Measurements from ENCODE around the gene SAT2. TPM values are rescaled to one million over a fixed set of nuclear protein-coding genes. Genes with fewer than 3 reads are reported as not detected.

Gene SAT2
- total RNA-seq, 1 experiment from 2014 or later = 54.9 TPM

DNA sequence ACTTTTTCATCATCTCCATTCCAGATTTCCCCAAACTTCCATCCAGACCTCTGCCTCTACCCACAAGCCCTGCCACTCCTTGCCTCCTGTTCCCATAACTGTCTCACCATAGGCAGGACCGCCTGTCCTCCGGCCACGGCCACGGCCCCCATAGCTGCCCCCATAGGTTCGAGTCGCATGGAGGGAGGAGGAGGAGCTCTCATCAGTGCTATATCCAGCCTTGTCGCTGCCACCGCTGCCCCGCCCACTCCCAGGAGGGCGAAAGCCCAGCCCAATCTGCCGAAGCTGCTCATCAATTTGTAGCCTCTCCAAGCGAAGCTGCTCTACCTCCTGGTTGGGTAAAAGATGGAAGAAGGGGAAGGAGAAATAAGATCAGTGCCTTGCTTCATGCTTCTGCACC, 34.3 kb downstream of the SAT2 start:
- no peaks in the 10 kb centered on the region for H3K79me2 ChIP-seq (ENCODE audit: insufficient read depth, low read length)
- H3K4me2 ChIP-seq (ENCODE audit: low read length) = no peak overlapping the region
- H3K36me3 ChIP-seq (ENCODE audit: control insufficient read depth in 1 of 2, insufficient read depth in 2 of 2, low read length in 2 of 2) = peaks cover 50 to 55% of the 10 kb centered on the region in 2 experiments; a peak in 3 of 4 replicates
- H3K4me1 ChIP-seq (ENCODE audit: control insufficient read depth in 1 of 2, insufficient read depth in 2 of 2, low read length in 2 of 2) = peaks cover 0 to 14% of the 10 kb centered on the region in 2 experiments; a peak in 2 of 4 replicates
- no peaks in the 10 kb centered on the region for H3K9me2 ChIP-seq (ENCODE audit: insufficient read depth)
- H3K27ac ChIP-seq (ENCODE audit: low read depth, low read length) = no peak overlapping the region
- intact Hi-C loops (cut with micrococcal nuclease) = no loop called here
- H3K9ac ChIP-seq (ENCODE audit: low read length) = no peak overlapping the region
- CTCF ChIA-PET = no interaction called here
- no peaks in the 10 kb centered on the region for H3K9me3 ChIP-seq (ENCODE audit: control insufficient read depth in 1 of 2, insufficient read depth in 1 of 2, low read depth in 1 of 2, low read length in 2 of 2)
- BruUV-seq (replicated peaks) = no TSS peak
- no peaks in the 10 kb centered on the region for H3K27me3 ChIP-seq (ENCODE audit: insufficient read depth, low read length)
- RAD21 ChIA-PET (ENCODE audit: low non-redundant PET in 1 of 2, low total read pairs in 2 of 2, uncharacterized antibody in 2 of 2, unreplicated experiment in 2 of 2) = no interaction called here
- no peaks in the 10 kb centered on the region for H4K20me1 ChIP-seq (ENCODE audit: insufficient read depth)
- DNase-seq (ENCODE audit: low read depth, low spot score) (no peak), ATAC-seq (no peak)
- POLR2A ChIA-PET = no interaction called here
- TF ChIP-seq SRF (IDR thresholded peaks at IDR 0.05; ENCODE audit: low read depth) = no peak
- no peak for TF ChIP-seq ZNF274 (IDR thresholded peaks at IDR 0.05; ENCODE audit: low read depth, low read length)
- no peak for TF ChIP-seq JUND (IDR thresholded peaks at IDR 0.05)
- TF ChIP-seq POLR2A (IDR thresholded peaks at IDR 0.05; ENCODE audit: borderline replicate concordance, extremely low read depth, insufficient read depth, insufficient read length) = no peak
- TF ChIP-seq, protein P1, sequence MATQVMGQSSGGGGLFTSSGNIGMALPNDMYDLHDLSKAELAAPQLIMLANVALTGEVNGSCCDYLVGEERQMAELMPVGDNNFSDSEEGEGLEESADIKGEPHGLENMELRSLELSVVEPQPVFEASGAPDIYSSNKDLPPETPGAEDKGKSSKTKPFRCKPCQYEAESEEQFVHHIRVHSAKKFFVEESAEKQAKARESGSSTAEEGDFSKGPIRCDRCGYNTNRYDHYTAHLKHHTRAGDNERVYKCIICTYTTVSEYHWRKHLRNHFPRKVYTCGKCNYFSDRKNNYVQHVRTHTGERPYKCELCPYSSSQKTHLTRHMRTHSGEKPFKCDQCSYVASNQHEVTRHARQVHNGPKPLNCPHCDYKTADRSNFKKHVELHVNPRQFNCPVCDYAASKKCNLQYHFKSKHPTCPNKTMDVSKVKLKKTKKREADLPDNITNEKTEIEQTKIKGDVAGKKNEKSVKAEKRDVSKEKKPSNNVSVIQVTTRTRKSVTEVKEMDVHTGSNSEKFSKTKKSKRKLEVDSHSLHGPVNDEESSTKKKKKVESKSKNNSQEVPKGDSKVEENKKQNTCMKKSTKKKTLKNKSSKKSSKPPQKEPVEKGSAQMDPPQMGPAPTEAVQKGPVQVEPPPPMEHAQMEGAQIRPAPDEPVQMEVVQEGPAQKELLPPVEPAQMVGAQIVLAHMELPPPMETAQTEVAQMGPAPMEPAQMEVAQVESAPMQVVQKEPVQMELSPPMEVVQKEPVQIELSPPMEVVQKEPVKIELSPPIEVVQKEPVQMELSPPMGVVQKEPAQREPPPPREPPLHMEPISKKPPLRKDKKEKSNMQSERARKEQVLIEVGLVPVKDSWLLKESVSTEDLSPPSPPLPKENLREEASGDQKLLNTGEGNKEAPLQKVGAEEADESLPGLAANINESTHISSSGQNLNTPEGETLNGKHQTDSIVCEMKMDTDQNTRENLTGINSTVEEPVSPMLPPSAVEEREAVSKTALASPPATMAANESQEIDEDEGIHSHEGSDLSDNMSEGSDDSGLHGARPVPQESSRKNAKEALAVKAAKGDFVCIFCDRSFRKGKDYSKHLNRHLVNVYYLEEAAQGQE (IDR thresholded peaks at IDR 0.05; ENCODE audit: low read depth) = no peak
- no peak for TF ChIP-seq TCF7L2 (IDR thresholded peaks at IDR 0.05; ENCODE audit: borderline replicate concordance, extremely low read depth, insufficient read depth, insufficient read length)
- TF ChIP-seq, protein P2, sequence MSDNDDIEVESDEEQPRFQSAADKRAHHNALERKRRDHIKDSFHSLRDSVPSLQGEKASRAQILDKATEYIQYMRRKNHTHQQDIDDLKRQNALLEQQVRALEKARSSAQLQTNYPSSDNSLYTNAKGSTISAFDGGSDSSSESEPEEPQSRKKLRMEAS (IDR thresholded peaks at IDR 0.05) = no peak
- TF ChIP-seq YY1 (IDR thresholded peaks at IDR 0.05; ENCODE audit: extremely low read depth, insufficient replicate concordance, low read depth, low read length) = no peak
- TF ChIP-seq EGR1 (IDR thresholded peaks at IDR 0.05; ENCODE audit: low read depth) = no peak
- TF ChIP-seq SP1 (IDR thresholded peaks at IDR 0.05; ENCODE audit: low read depth) = no peak
- TF ChIP-seq POLR2AphosphoS5 (IDR thresholded peaks at IDR 0.05; ENCODE audit: low read depth, low read length) = no peak
- no peak for TF ChIP-seq ELF1 (IDR thresholded peaks at IDR 0.05; ENCODE audit: borderline replicate concordance, low read depth)
- no peak for TF ChIP-seq ZFX (IDR thresholded peaks at IDR 0.05)
- TF ChIP-seq SIN3A (IDR thresholded peaks at IDR 0.05; ENCODE audit: low read depth) = no peak
- TF ChIP-seq EZH2 (IDR thresholded peaks at IDR 0.05) = no peak
- H3K4me3 ChIP-seq (replicated peaks in 1 of 2; ENCODE audit: low read depth in 1 of 2, low read length in 2 of 2) = no peak overlapping the region
- no peak overlapping the region for H2AFZ ChIP-seq (ENCODE audit: low read depth, low read length, poor library complexity, severe bottlenecking)

Measured in HCT116 (cell line).